ENCODE data around the gene TRRAP.

DNA sequence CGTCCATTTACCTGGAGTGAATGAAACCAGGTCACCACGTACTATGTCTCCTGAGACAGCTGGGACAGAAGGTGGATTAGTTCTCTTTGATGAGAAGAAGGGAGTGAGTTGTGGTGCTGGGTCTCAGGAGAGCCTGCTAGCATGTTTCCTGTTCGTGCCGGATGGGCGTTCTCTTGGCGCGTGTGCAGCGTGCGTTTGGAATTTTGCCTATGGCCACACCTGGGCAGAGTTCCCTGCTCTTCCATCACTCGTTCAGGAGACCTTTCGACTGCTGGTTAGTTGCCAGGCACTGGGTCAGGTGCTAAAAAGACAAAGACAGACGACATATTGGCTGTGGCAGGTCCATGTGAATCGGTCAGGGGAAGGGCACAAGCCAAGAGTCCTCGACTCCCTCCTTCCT is 90.3 kb downstream of the TRRAP start:
- TF ChIP-seq GABPA (IDR thresholded peaks at IDR 0.05 in 1 of 2, conservative IDR thresholded peaks at IDR 0.05 in 1 of 2) (no peak), JUND (IDR thresholded peaks at IDR 0.05) (no peak)
- TF ChIP-seq, protein P1, sequence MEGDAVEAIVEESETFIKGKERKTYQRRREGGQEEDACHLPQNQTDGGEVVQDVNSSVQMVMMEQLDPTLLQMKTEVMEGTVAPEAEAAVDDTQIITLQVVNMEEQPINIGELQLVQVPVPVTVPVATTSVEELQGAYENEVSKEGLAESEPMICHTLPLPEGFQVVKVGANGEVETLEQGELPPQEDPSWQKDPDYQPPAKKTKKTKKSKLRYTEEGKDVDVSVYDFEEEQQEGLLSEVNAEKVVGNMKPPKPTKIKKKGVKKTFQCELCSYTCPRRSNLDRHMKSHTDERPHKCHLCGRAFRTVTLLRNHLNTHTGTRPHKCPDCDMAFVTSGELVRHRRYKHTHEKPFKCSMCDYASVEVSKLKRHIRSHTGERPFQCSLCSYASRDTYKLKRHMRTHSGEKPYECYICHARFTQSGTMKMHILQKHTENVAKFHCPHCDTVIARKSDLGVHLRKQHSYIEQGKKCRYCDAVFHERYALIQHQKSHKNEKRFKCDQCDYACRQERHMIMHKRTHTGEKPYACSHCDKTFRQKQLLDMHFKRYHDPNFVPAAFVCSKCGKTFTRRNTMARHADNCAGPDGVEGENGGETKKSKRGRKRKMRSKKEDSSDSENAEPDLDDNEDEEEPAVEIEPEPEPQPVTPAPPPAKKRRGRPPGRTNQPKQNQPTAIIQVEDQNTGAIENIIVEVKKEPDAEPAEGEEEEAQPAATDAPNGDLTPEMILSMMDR (IDR thresholded peaks at IDR 0.05; ENCODE audit: low read depth, low read length, missing input control): no peak
